Activated gamma-delta T cell (primary cell): ENCODE measurements around the gene PPP2R2C.

Experiments
- DNase-seq: peaks from one replicate; lab custom pipeline; 2025; lab: John Stamatoyannopoulos, UW

PPP2R2C gene

DNA sequence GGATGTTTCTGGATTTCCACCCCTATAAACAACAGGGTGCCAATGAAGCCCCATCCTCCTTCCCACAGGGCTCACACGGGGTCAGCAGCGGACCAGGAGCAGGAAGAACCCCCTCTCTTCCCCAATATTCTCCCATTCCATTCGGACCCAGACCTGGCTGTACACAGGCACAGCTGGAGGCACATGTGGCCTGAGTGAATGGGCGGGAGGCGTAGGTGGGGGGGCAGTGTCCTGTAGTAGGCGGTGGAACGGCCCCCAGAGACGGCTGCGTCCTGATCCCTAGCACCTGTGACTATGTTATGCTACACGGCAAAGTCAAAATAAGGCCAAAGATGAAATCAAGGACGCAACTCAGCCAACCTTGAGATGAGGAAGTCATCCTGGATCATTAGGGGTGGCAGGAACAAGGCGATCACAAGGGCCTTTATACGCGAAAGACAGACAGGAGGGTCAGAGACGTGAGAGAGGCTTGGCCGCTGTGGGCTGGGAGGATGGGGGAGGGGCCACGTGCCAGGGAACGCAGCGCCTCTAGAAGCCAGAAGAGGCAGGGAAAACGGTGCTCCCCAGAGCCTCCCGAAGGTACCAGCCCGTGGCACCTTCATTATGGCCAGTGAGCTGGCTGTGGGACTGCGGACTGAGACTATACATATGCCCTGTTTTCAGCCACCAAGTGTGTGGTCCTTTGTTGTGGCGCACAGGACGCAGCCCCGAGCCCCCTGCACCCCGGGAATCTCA, 127.2 kb downstream of the PPP2R2C start:
- no peak for DNase-seq

DNA sequence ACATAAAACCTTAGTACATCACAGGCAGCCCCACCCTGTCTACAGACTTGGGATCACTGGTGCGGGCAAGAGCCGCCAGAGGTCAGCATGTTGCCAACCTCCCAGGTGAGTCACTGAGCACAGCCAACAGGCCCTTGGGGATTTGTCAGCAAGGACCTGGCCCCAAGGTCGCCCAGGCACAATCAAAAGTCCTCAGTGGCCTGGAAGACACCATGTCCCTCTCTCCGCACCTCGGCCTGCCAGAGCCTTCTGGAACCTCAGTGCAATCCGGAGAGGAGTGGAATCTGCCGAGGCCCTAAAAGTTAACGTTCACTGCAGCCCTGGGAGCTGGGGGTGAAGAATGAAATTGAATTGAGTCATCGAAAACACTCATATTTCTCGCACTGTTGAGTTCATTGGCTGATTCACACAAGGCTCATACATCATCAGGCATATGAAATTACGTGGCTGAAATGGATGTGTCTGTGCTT, 128.4 kb downstream of the PPP2R2C start:
- no peak for DNase-seq

DNA sequence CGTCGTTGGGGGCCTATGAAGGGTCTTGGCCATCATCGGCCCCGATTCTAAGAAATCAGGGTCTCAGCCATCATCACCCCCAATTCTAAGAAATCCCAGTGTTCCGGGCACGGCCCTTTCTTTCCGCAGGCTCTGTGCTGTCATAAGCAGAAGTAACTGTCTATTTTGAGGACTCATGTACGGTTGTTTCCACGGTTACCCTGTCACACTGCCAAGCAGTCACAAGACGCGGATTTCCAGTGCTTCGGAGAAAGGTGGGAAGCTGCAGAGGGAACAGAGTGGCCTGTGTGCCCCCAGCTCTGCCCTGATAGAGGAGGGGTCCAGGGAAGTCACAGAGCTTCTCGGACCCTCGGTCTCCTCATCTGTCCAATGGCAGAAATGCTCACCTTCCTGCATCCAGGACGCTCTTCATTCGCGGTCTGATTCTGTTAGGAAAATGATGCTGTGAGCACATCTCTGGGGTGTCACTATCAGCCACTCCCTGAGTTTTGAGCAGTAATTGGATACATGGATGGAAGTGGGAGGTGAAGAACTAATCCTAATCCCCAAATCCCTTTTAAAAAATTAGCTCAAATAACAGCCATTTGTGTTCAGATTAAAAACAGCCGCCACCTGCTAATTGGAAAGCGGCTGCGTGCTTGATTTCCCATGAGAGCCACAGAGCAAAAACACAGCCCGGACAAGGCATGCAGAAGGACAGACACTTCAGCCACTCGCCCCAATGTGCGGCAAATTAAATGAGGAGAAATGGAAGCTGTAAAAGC, 129.7 kb downstream of the PPP2R2C start:
- no peak for DNase-seq

DNA sequence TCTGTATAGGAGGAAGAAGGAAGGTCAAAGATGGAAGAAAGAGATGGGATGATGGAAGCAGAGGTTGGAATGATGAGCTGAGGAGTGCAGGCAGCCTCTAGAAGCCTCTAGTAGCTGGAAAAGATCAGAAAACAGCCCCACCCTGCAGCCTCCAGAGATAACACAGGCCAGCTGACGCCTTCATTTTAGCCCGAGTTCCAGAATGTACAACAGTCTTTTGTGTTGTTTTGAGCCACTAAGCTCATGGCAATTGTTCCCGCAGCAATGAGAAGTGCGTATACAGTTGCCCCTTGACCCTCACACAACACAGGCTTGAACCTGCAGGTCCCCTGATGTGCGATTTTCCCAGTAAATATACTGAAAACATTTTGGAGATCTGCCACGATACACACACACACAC, 130.7 kb downstream of the PPP2R2C start:
- DNase-seq = no peak

DNA sequence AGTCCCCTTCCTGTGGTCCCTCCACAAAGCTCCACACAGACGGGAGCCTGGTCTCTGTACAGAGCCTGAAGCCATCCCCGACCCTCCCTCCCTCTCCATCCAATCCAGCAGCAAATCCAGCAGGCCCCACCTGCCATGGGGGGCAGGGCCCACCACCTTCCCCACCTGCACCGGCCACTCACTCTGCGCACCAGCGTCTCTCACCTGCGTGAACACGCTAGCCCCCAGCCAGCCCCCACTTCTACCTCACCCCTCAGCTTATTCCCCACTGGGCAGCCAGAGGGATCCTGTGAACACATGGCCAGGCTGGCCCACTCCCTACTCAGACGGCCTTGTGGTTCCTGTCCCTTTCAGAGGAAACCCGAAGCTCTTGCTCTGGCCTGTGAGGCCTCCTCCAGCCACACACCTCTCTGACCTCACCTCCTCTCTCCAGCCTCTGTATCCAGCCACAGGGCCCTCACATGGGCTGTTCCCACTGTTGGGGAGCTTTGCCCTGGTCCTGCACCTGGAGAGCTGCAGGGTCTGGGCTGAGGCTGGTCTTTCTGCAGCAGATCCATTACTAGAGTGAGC, 131.9 kb downstream of the PPP2R2C start:
- DNase-seq = no peak

DNA sequence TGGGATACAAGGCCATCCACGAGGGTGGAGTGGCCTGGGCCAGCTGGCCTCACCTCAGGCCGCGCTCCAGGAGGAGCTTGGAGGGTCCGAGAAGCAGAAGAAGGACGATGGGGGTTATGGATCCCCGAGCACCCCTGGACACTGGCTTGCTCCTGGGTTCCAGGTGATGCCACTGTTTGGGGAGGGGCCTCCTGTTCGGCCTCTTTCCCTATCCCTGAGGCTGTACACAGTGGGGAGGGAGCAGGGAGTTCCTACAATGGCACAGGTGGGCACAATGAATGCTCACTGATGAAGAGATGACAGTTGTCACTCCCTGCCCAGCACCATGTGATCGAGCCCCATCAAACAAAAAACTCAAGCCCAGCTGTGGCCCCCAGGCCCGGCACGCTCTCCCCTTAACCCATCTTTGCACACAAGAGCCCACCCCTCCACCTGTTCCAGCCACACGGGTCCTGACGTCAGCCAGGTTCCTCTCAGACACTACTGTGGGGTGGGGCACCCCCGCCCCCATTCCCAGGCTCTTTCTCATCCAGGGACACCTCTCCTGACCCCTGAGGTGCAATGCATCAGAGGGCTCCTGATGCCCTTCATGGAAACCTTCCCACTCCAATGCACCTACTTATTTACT, 132.5 kb downstream of the PPP2R2C start:
- DNase-seq = no peak

DNA sequence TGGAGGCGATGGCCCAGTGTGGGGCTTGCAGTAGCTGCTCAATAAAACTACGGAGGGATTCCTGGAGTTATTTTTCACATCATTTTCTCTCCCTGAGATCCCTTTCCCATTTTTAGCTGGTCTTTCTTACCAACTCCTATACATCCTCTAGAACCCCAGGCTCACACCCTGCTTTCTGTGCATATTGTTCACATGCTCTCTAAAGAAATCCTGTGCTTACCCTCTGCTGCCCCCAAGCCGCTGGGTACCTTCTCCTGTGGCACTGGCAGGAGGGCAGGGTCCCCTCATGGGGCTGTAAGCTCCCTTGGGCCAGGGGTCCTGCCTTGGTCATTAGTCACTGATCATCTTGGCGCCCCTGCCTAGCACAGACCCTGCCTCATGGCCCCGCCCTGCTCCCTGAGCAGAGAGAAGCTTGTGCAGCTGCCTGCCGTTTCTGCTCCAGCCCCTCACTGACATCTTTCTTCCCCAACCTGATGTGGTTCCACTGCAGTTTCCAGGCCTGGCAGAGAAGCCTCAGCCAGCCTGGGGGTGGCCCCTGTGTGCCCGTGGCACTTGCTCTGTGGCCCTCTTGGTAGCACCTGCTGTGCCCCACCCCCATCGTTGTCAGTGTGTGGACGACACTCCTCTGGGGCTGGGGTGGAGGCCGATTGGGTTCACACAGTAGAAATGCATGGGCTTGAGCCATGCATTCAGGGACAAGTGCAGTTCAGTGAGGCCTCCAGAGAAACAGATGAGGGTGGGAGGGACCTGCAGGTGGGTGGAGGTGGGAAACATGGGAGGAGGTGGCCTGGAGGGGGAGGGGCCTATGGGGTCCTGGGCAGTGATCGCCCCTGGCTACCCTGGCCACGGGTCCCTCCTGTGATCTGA, 133.2 kb downstream of the PPP2R2C start:
- no peak for DNase-seq

DNA sequence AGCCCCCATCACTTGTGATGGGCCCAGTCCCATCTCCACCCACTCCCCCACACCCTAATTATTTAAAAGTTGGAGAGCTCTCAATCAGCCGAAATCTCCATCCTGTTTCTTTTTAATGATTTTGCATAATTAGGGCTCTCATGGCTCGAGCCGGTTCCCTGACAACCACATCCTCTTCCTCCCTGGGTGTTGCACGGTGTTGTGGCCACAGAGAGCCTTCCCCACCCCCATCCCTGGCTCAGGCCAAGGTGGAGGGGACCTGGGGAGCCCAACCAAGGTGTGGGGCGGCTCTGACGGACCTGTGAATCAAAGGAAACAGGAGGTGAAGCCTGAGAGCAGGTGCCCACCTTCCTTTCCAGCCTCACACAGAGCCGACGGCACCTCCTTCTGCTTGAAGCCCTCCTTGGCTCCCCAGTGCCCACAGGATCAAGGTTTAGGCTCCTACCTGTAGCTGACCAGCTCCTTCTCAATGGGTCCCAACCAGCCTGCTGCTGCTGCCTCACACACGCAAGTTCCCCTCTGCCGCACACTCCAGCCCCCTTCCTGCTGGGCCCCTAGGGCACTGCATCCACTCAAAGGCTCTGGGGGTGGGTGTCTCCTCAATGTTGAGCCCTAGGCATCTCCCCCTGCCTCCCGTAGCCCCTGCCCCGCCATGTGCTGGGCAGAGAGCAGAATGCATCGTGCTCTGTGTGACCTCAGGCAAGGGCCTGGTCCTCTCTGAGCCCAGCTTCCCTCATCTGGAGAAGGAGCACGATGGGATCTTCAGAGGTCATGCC, 134.1 kb downstream of the PPP2R2C start:
- no peak for DNase-seq

DNA sequence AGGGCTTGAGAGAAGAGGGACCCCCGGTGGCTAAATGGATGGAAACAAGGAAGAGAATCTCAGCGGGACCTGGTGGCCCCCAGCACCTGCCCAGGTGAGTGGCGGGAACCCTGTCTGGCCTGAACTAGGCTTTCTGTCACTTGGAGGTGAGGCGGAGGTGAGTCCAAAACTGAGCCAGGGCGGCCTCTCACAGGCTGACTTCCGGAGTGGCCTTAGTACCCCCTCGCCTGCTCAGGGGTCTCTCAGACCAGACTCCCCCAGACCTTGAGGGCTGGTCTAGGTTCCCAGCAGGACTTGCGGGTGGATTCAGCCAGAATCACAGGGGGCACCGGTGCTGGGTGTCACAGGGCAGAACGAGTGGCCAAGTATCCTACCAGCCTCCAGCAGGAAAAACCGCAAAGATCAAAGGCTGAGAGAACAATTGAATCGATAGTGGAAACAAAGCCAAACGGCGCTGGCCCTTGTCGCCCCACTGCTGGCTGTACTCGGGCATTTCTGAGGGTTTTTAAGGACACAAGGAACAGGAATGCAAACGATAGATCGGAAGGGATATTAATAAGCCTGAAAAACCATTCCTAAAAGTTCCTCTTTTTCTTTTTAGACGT, 135.0 kb downstream of the PPP2R2C start:
- DNase-seq = no peak

DNA sequence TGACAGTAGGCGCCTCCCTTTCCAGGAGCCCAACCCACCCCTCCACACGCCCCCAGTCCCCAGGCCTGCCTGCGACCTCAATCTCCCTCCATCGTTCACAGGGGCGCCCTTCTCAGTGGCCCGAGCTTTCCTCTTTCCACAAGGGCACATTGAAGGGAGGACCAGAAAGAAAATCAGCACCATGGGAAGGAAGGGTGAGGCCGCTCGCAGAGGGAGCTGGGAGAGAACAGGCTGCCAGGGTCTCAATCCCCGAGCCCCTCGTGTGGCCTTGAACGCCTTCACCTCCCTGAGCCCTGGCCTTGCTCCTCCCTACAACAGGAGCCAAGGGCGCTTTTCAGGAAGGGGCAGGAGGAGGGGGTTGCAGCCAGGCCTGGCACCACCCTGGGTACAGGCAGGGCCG, 136.2 kb downstream of the PPP2R2C start:
- no peak for DNase-seq

DNA sequence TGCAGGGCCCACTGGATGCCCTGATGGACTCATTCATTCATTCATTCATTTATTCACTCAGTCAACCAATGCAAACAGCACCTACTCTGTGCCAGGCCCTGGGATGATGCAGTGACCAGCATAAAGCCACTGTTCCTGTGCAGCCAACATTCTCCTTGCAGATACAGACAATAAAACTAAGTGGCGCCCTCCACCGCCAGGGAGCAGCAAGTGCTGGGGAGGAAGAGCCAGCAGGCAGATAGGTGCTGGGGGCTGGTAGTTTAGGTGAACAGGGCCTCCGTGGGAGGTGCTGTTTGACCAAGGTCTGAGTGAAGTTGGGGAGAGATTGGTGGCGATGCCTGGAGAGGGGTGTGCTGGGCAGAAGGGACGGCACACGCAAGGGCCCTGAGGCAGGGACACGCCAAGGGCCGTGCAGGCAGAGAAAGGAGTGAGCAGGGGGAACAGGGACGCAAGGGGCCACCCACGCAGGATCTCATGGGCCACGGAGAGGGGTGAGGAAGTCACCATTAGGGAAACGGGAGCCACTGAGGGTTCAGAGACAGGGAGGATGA, 137.3 kb downstream of the PPP2R2C start:
- DNase-seq = no peak

DNA sequence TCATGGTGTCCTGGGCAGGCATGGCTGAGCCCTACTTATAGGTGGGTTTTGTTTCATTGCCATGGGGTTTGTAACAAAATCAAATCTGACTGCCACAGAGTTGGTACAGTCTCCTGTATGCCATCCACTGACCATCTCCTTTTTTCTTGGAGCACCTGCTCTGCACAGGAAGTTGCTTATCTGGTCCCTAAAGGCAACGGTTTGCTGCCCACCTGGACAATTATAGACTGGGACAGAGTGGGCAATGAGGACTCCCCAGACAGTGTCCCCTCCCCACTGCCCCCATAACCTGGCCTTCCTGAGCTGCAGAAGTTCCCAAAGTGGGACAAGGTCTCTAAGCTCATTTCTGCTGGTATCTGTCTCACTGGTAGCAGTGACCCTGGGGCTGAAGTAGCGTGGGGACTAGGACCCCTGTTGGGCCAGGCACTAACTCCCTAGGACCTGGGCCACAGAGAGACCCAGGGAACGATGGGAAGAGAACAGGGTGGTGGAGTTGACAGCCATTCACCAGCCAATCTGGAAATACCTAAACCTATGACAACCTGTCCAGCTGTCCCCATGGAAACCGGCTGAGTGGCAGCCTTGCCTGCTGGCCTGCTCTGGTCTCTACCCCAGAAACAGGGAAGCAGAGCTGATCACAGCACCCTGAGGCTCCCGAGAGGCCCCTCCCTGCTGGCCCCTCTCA, 138.1 kb downstream of the PPP2R2C start:
- DNase-seq = no peak

DNA sequence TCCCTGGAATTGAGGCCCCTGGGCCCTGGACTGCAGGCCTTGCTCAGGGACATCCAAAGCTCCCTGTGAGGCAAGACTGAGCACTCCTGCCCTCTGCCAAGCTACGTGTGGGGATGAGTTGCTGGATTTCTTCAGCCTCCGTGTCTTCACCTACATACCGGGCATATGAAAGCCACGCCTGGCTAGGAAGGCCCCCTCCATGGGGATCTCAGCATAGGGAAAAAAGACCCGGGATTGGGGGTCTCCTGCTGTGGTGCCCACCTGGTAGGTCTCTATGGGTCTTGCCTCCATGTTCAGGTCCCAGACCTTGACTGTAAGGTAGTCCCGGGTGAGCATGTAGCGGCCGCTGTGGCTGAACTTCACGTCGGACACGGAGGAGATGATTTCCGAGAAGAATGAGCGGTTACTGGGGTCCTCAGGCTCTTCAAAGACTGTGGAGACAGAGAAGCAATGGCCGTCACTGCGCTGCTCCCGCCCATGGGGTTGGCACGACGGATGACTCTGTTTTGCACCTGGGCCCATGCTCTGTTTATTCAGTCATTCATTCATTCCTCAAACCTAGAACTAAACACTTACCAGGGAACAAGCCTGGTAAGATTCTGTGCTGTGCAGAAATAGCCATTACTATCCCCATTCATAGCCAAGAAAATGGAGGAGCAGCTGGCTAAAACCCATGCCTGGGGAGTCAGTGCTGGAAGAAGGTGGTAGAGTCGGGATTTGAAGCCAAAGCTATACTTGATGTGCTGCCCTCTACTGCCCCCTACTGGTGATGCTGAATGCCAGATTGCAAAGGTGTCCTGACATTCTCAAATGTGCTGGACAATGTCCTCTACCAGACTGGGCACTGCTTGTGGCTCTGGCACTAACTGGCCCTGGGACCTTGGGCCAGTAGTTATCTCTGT, 138.9 kb downstream of the PPP2R2C start:
- DNase-seq = no peak

DNA sequence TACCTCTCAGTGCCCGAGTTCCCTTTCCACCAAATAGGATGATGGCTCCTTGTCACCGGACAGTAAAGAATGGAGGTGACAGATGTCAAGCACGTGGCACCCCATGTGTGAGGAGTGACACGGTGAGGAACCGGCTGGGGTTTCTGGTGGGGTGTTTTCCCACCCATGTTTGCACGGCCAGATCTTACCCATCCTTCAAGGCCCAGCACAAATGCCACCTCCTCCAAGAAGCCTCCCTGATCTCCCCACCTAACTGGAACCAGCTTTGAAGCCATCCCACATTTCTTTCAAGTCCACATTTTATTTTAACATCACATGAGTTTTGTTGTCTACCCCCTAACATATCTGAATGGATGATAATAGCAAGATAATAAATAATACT, 139.8 kb downstream of the PPP2R2C start:
- no peak for DNase-seq

DNA sequence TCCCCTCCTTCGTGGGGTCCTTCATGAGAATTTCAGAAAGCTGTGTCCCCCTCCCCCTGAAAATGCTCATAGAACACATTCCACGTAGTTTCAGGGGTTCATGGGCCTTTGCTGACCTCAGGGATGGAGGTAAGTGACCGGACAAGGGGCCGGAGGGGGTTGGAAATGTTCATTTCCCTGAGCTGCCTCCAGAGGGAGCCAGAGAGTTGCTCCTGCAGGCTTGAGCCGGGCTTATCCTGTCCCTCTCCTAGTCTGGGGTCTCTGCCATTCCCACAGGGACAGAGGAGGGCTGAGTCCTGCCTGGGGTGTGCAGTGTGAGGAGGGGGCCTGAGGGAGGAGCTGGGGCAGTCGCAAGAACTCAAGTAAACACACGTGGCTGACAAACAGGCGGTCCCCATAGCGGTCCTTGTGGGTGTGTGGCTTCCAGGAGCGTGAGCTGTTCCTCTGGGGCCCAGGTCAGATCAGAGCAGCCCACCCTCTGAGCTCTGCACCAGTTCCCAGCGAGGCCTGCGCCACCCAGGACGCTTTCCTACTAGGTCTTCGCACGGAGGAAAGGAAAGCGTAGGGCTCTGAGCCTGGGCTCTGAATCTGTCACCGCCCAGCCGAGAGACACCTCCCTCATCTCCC, 140.3 kb downstream of the PPP2R2C start:
- no peak for DNase-seq

DNA sequence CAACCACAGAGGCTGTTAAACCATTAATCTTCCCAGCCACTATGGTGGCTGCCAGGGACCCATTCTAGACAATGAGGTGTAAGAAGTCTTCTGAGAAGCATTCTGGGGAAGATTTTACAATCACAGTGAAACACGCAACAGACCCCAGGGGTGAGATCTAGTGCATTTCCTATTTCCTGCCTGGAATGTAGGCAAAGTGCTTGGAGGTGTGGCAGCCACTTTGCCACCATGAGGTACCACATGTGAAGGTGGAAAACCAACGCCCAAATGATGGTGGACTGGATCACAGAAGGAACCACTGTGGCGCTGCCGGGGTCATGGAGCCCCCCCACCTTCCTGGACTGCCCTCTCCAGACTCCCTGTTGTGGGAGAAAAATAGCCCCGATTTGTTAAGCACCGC, 140.9 kb downstream of the PPP2R2C start:
- no peak for DNase-seq

DNA sequence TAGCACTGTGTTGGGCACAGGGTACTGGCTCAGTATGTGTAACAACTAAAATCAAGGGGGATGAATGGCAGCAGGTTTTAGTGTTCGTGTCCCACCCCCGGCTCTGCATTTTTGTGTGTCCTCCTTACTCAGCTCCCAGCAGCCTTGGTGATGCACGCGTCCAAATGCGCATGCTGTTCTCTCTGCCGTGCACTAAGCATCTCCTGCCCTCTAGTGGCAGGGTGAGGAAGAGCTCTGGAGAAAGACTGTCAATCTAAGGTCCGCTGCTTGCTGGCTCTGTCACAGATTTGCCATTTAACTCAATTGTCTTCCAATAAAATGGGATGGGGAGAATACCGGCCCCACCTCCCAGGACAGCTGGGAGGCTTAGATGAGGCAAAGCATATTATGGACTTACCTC, 141.4 kb downstream of the PPP2R2C start:
- no peak for DNase-seq

DNA sequence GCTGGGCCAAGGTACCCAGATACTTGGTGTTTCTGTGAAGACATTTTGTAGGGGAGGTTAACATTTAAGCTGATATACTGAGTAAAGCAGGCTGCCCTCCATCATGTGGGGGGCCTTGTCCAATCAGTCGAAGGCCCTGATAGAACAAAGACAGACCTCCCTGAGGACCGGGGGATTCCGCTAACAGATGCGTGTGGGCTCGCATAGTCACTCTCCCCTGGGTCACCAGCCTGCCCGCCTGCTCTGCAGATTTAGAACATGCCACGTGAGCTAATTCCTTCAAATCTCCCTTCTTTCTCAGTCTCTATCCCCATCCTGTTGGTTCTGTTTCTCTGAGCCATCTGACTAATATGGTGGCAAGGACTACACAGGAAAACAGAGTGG, 142.0 kb downstream of the PPP2R2C start:
- DNase-seq = no peak
